Keratinocyte (primary cell): ENCODE measurements around the gene PLEKHH2. TPM values are rescaled to one million over a fixed set of nuclear protein-coding genes. Genes with fewer than 3 reads are reported as not detected.

Experiments
- DNase-seq: peaks from one replicate; pipeline ENCODE4 v3.0.0-alpha.2; 2011; ENCODE audit warnings: low read depth, missing footprints, low spot score
- FAIRE-seq: peaks from 2 replicates; lab custom pipeline; 2011; peaks lifted over from hg19 to GRCh38; lab: Jason Lieb, UNC
- H2AFZ ChIP-seq: 2 replicates; pipeline ENCODE4 v1.6.0; 2012; ENCODE audit warnings: low read length, control low read depth, inconsistent platforms; ENCODE audit not compliant: control insufficient read depth
- H3K27ac ChIP-seq: 2 replicates; pipeline ENCODE4 v1.5.1; 2011; ENCODE audit warnings: low read length; ENCODE audit not compliant: control insufficient read depth, insufficient read depth
- H3K27me3 ChIP-seq: 3 replicates; pipeline ENCODE4 v1.6.0; 2011; ENCODE audit warnings: low read length; ENCODE audit not compliant: control insufficient read depth, insufficient read depth; ENCODE audit errors: extremely low read depth
- H3K36me3 ChIP-seq, 2 experiments: 2 replicates in 1 of 2; 3 replicates in 1 of 2; pipeline ENCODE4 v1.5.1; 2011; ENCODE audit warnings: low read length in 2 of 2, mild to moderate bottlenecking in 1 of 2; ENCODE audit not compliant: control insufficient read depth in 2 of 2, insufficient read depth in 2 of 2; ENCODE audit errors: extremely low read depth in 1 of 2
- H3K4me1 ChIP-seq: 3 replicates; pipeline ENCODE4 v1.5.1; 2011; ENCODE audit warnings: low read length; ENCODE audit not compliant: control insufficient read depth, insufficient read depth; ENCODE audit errors: extremely low read depth
- H3K4me2 ChIP-seq: 3 replicates; pipeline ENCODE4 v1.6.0; 2011; ENCODE audit warnings: low read depth, low read length; ENCODE audit not compliant: control insufficient read depth, insufficient read depth; ENCODE audit errors: extremely low read depth
- H3K4me3 ChIP-seq, 3 experiments: fragments of 200-600 bp in 1 of 3; sonication (generic) in 1 of 3; 2 replicates in 2 of 3; 3 replicates in 1 of 3; pipeline ENCODE4 v1.5.1; 2011 to 2016; ENCODE audit warnings: low read length in 3 of 3, mild to moderate bottlenecking in 3 of 3, control low read depth in 2 of 3, inconsistent platforms in 1 of 3, low read depth in 1 of 3, mixed read lengths in 1 of 3, mixed run types in 1 of 3, moderate library complexity in 1 of 3; ENCODE audit not compliant: control insufficient read depth in 2 of 3, insufficient read depth in 2 of 3; ENCODE audit errors: extremely low read depth in 1 of 3
- H3K79me2 ChIP-seq: 2 replicates; pipeline ENCODE4 v1.6.0; 2012; ENCODE audit warnings: low read length; ENCODE audit not compliant: control insufficient read depth, insufficient read depth
- H3K9ac ChIP-seq: 3 replicates; pipeline ENCODE4 v1.6.0; 2011; ENCODE audit warnings: low read length; ENCODE audit not compliant: control insufficient read depth, insufficient read depth; ENCODE audit errors: extremely low read depth
- H3K9me1 ChIP-seq: 3 replicates; pipeline ENCODE4 v1.6.0; 2011; ENCODE audit warnings: low read length; ENCODE audit not compliant: control insufficient read depth, insufficient read depth; ENCODE audit errors: extremely low read depth
- H3K9me3 ChIP-seq: 2 replicates; pipeline ENCODE4 v1.5.1; 2012; ENCODE audit warnings: low read depth, low read length; ENCODE audit not compliant: control insufficient read depth
- H4K20me1 ChIP-seq: 3 replicates; pipeline ENCODE4 v1.6.0; 2011; ENCODE audit warnings: low read length; ENCODE audit not compliant: control insufficient read depth, insufficient read depth; ENCODE audit errors: extremely low read depth
- EZH2 ChIP-seq: IDR thresholded peaks from one replicate; pipeline ENCODE4 v1.6.1; 2012; ENCODE audit warnings: inconsistent platforms, mild to moderate bottlenecking, low read length, moderate library complexity
- dilution Hi-C: fragments of 300-500 bp; cut with MboI; formaldehyde crosslinking; loops from one replicate; pipeline ENCODE4 v1.7.0; 2020; ENCODE audit warnings: low sequenced_read_pairs; ENCODE audit not compliant: extremely low pct_ligation_motif_present
- polyA plus RNA-seq, 5 experiments: library from polyadenylated mRNA; depleted of rRNA in 3 of 5; stranded (reverse) in 3 of 5; stranded (forward) in 1 of 5; unstranded in 1 of 5; fragments of >200 nt; gene quantifications; 1 replicate in 1 of 5; 2 replicates in 3 of 5; 3 replicates in 1 of 5; pipeline versions ENCODE4 v1.2.1 to v1.2.3, GENCODE V29; 2011 to 2012; ENCODE audit warnings: missing spikeins in 2 of 5, low read depth in 1 of 5, low replicate concordance in 1 of 5
- TF ChIP-seq, protein P1 (sequence below), 3 experiments: IDR thresholded peaks in 1 of 3; conservative IDR thresholded peaks in 1 of 3; optimal IDR thresholded peaks in 1 of 3; 2 replicates in 2 of 3; 3 replicates in 1 of 3; pipeline versions ENCODE3 to v1.5.1; 2011; ENCODE audit warnings: low read length in 3 of 3, mild to moderate bottlenecking in 3 of 3, moderate library complexity in 2 of 3, control low read depth in 1 of 3, inconsistent platforms in 1 of 3; ENCODE audit not compliant: insufficient read depth in 2 of 3; ENCODE audit errors: extremely low read depth in 1 of 3

PLEKHH2 gene
- polyA plus RNA-seq, 1 donor (not counting 4 experiments of a cell fraction or from before 2014, with no cell fraction given), result 1.3 TPM

DNA sequence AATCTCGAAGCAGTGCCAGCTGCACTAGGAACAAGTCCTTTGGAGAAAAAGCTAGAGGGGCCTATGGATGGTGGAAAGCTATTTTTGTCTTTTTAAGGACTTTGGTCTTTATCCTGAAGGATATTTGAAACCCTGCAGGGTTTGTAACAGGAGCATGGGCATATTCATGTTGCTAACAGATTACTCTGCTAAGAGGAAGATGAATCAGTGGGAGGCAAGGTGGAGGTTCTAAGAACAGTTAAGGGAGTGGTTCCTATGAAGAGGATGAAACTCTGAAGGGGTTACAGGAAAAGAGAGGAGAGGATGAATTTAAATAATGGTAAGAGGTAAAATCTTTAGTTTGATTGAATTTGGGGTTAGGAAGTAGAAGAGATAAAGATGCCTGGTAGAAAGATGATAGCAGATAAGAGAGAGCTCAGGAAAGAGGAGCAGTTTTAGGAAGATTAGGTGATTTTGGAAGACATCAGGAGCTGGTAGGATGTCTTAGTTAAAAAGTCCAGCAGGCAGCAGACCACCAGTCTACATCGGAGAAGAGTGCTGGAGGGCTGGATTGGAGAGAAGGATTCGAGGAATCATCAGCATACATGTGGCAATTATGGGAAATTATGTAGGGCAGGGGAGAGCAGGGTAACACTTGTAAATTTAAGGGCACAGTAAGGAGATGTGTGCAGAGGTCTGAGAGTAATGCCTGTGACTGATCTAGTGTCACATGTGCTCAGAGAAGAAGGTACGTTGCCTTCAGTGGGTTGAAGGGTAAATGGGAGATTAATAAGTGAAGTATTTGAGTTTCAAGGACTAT, 78.4 kb downstream of the PLEKHH2 start:
- H3K9me1 ChIP-seq, result no peaks in the 10 kb centered on the region
- H3K27ac ChIP-seq, result no peak overlapping the region
- no peak overlapping the region for H3K4me3 ChIP-seq
- no peaks in the 10 kb centered on the region for H3K36me3 ChIP-seq
- no peaks in the 10 kb centered on the region for H3K27me3 ChIP-seq
- H4K20me1 ChIP-seq, result no peaks in the 10 kb centered on the region
- H3K4me1 ChIP-seq, result peaks cover 5% of the 10 kb centered on the region
- no peak overlapping the region for H3K9ac ChIP-seq
- DNase-seq, result no peak
- H3K4me2 ChIP-seq, result no peak overlapping the region
- H3K9me3 ChIP-seq, result no peaks in the 10 kb centered on the region
- no peaks in the 10 kb centered on the region for H3K79me2 ChIP-seq
- dilution Hi-C loops, result no loop called here
- no peak for TF ChIP-seq EZH2
- TF ChIP-seq, protein P1, sequence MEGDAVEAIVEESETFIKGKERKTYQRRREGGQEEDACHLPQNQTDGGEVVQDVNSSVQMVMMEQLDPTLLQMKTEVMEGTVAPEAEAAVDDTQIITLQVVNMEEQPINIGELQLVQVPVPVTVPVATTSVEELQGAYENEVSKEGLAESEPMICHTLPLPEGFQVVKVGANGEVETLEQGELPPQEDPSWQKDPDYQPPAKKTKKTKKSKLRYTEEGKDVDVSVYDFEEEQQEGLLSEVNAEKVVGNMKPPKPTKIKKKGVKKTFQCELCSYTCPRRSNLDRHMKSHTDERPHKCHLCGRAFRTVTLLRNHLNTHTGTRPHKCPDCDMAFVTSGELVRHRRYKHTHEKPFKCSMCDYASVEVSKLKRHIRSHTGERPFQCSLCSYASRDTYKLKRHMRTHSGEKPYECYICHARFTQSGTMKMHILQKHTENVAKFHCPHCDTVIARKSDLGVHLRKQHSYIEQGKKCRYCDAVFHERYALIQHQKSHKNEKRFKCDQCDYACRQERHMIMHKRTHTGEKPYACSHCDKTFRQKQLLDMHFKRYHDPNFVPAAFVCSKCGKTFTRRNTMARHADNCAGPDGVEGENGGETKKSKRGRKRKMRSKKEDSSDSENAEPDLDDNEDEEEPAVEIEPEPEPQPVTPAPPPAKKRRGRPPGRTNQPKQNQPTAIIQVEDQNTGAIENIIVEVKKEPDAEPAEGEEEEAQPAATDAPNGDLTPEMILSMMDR (optimal IDR thresholded peaks at IDR 0.05 in 1 of 3, IDR thresholded peaks at IDR 0.05 in 1 of 3, conservative IDR thresholded peaks at IDR 0.05 in 1 of 3; ENCODE audit: extremely low read depth in 1 of 3, insufficient read depth in 2 of 3, low read length in 3 of 3), result no peak
- no peak for FAIRE-seq
- H2AFZ ChIP-seq, result no peak overlapping the region

DNA sequence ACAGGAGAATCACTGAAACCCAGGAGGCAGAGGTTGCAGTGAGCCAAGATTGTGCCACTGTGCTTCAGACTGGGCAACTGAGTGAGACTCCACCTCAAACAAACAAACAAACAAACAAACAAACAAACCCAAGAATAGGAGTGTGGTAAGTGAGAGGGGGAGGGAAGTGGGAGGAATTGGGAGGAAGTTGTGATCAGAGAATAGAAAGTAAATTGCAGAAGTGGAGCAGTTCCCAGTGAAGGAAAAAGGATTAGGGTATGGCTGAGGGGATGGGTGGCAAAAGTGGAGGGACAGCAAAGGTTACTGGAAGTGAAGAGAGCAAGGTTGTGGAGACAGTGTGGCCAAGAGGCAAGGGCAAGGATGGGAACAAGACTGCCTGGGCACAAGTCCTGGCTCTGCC, 80.3 kb downstream of the PLEKHH2 start:
- Histone ChIP-seq H3K27me3 (no peaks in the 10 kb centered on the region), H3K4me2 (no peak overlapping the region), H3K36me3 (no peaks in the 10 kb centered on the region), H2AFZ (no peak overlapping the region), H3K4me3 (no peak overlapping the region), H3K27ac (no peak overlapping the region), H3K79me2 (no peaks in the 10 kb centered on the region), H3K4me1 (peaks cover 5% of the 10 kb centered on the region), H3K9me1 (no peaks in the 10 kb centered on the region), H3K9ac (no peak overlapping the region), H3K9me3 (no peaks in the 10 kb centered on the region), H4K20me1 (no peaks in the 10 kb centered on the region)
- TF ChIP-seq, protein P1 (optimal IDR thresholded peaks at IDR 0.05 in 1 of 3, IDR thresholded peaks at IDR 0.05 in 1 of 3, conservative IDR thresholded peaks at IDR 0.05 in 1 of 3; ENCODE audit: extremely low read depth in 1 of 3, insufficient read depth in 2 of 3, low read length in 3 of 3), result no peak
- no peak for TF ChIP-seq EZH2
- dilution Hi-C loops, result no loop called here
- no peak for DNase-seq
- no peak for FAIRE-seq
